GM23248 (cell line): ENCODE measurements around the gene ZNF236.

ENCODE experiments used
- EZH2 ChIP-seq: fragments of 200-600 bp; sonication (generic); IDR thresholded peaks from 2 replicates; pipeline ENCODE4 v1.6.1; 2018; ENCODE audit warnings: antibody characterized with exemption, mild to moderate bottlenecking; ENCODE audit not compliant: insufficient read depth, poor library complexity, severe bottlenecking
- EZH2phosphoT487 ChIP-seq: fragments of 200-600 bp; sonication (generic); IDR thresholded peaks from 2 replicates; pipeline ENCODE4 v1.6.1; 2018; ENCODE audit warnings: antibody characterized with exemption, moderate library complexity, mild to moderate bottlenecking, low read depth; ENCODE audit not compliant: insufficient read depth

- TF ChIP-seq EZH2 (no peak), EZH2phosphoT487 (no peak)
These were observed 2.4 kb downstream of the ZNF236 start for GRCh38 chr18:76824754-76825153.
